A549 (cell line): ENCODE results near the gene VDAC2. TPM values are rescaled to one million over a fixed set of nuclear protein-coding genes. Genes with fewer than 3 reads are reported as not detected.

Experiments
- ATOH8 ChIP-seq: fragments of 250-450 bp; sonication (Bioruptor Pico); IDR thresholded peaks from 2 replicates; pipeline ENCODE4 v1.5.0; 2020; ENCODE audit warnings: low read depth, mild to moderate bottlenecking, moderate library complexity
- BCL3 ChIP-seq: fragments of >200 bp; sonication (Bioruptor Twin); formaldehyde crosslinking; IDR thresholded peaks from 3 replicates; pipeline ENCODE4 v1.6.1; 2016
- CBX2 ChIP-seq: fragments of 200-600 bp; sonication (generic); IDR thresholded peaks from 2 replicates; pipeline ENCODE4 v1.6.1; 2016; ENCODE audit warnings: low read depth, mild to moderate bottlenecking, borderline replicate concordance
- CEBPB ChIP-seq, 2 experiments: fragments of >200 bp in 1 of 2; sonication (Bioruptor Twin) in 1 of 2; formaldehyde crosslinking in 1 of 2; IDR thresholded peaks; 2 replicates each; pipeline ENCODE4 v1.6.1; 2012 to 2016
- CHD4 ChIP-seq: fragments of 200-600 bp; sonication (generic); IDR thresholded peaks from 2 replicates; pipeline ENCODE4 v1.6.1; 2016; ENCODE audit warnings: antibody characterized with exemption, mild to moderate bottlenecking, borderline replicate concordance
- CTCF ChIP-seq: fragments of >200 bp; sonication (Bioruptor Twin); formaldehyde crosslinking; IDR thresholded peaks from 3 replicates; pipeline ENCODE4 v1.5.1; 2016
- E2F6 ChIP-seq: IDR thresholded peaks from 2 replicates; pipeline ENCODE4 v1.6.1; 2012; ENCODE audit warnings: low read depth, borderline replicate concordance
- EHMT2 ChIP-seq: fragments of 200-600 bp; sonication (generic); IDR thresholded peaks from 2 replicates; pipeline ENCODE4 v1.6.1; 2016; ENCODE audit warnings: antibody characterized with exemption, low read depth, mild to moderate bottlenecking, moderate library complexity
- EP300 ChIP-seq, 2 experiments: fragments of >200 bp; sonication (Bioruptor Twin); formaldehyde crosslinking; IDR thresholded peaks; 2 replicates in 1 of 2; 3 replicates in 1 of 2; pipeline ENCODE4 v1.6.1; 2016 to 2017
- ESRRA ChIP-seq: fragments of 150-350 bp; IDR thresholded peaks from 2 replicates; pipeline ENCODE4 v1.6.1; 2014; ENCODE audit warnings: mild to moderate bottlenecking, low read length, borderline replicate concordance
- FOXS1 ChIP-seq: fragments of 250-450 bp; sonication (Bioruptor Pico); IDR thresholded peaks from 2 replicates; pipeline ENCODE4 v1.5.0; 2020; ENCODE audit warnings: mild to moderate bottlenecking, moderate library complexity
- HDAC2 ChIP-seq: fragments of 200-600 bp; sonication (generic); IDR thresholded peaks from 2 replicates; pipeline ENCODE4 v1.6.1; 2016
- HES2 ChIP-seq: fragments of >200 bp; sonication (Bioruptor Twin); formaldehyde crosslinking; IDR thresholded peaks from 2 replicates; pipeline ENCODE4 v1.6.1; 2016
- HEYL ChIP-seq: fragments of 250-450 bp; sonication (Bioruptor Pico); IDR thresholded peaks from 2 replicates; pipeline ENCODE4 v1.8.0; 2021; ENCODE audit warnings: mild to moderate bottlenecking, moderate library complexity
- HOXA7 ChIP-seq: fragments of 250-450 bp; sonication (Bioruptor Pico); IDR thresholded peaks from 2 replicates; pipeline ENCODE4 v1.5.0; 2020; ENCODE audit warnings: mild to moderate bottlenecking, moderate library complexity
- HOXB13 ChIP-seq: fragments of 250-450 bp; sonication (Bioruptor Pico); IDR thresholded peaks from 2 replicates; pipeline ENCODE4 v1.5.0; 2020; ENCODE audit warnings: low read depth, mild to moderate bottlenecking, moderate library complexity
- JUNB ChIP-seq: fragments of >200 bp; sonication (Bioruptor Twin); formaldehyde crosslinking; IDR thresholded peaks from 2 replicates; pipeline ENCODE4 v1.6.1; 2016
- KDM5A ChIP-seq: fragments of 200-600 bp; sonication (generic); IDR thresholded peaks from 2 replicates; pipeline ENCODE4 v1.6.1; 2016; ENCODE audit warnings: antibody characterized with exemption, mild to moderate bottlenecking
- MAFK ChIP-seq: fragments of 450-650 bp; IDR thresholded peaks from 2 replicates; pipeline ENCODE4 v1.6.1; 2014; ENCODE audit not compliant: partially characterized antibody
- MAX ChIP-seq: IDR thresholded peaks from 2 replicates; pipeline ENCODE4 v1.6.1; 2012
- MAZ ChIP-seq: fragments of 150-350 bp; IDR thresholded peaks from 2 replicates; pipeline ENCODE4 v1.6.1; 2014; ENCODE audit warnings: antibody characterized with exemption, low read depth, low read length, borderline replicate concordance
- NPAS2 ChIP-seq: fragments of 250-450 bp; sonication (Bioruptor Pico); IDR thresholded peaks from 2 replicates; pipeline ENCODE4 v1.8.0; 2022; ENCODE audit warnings: mild to moderate bottlenecking, moderate library complexity, borderline replicate concordance
- PBX3 ChIP-seq: IDR thresholded peaks from 2 replicates; pipeline ENCODE4 v1.6.1; 2012
- PHF8 ChIP-seq: fragments of 200-600 bp; sonication (generic); IDR thresholded peaks from 2 replicates; pipeline ENCODE4 v1.6.1; 2016; ENCODE audit warnings: low read depth, mild to moderate bottlenecking, antibody characterized with exemption, moderate library complexity, borderline replicate concordance
- RAD21 ChIP-seq, 2 experiments: fragments of >200 bp in 1 of 2; sonication (Bioruptor Twin) in 1 of 2; formaldehyde crosslinking in 1 of 2; IDR thresholded peaks in 1 of 2; conservative IDR thresholded peaks in 1 of 2; 2 replicates in 1 of 2; 3 replicates in 1 of 2; pipeline ENCODE4 v1.6.1; 2012 to 2018; ENCODE audit warnings: inconsistent platforms in 1 of 2
- RARB ChIP-seq: fragments of 250-450 bp; sonication (Bioruptor Pico); IDR thresholded peaks from 2 replicates; pipeline ENCODE4 v1.8.0; 2021; ENCODE audit warnings: mild to moderate bottlenecking, moderate library complexity
- RCOR1 ChIP-seq: fragments of 150-350 bp; IDR thresholded peaks from 2 replicates; pipeline ENCODE4 v1.6.1; 2014; ENCODE audit warnings: antibody characterized with exemption, low read length, low read depth
- REST ChIP-seq: fragments of 200-600 bp; sonication (generic); IDR thresholded peaks from 2 replicates; pipeline ENCODE4 v1.6.1; 2016; ENCODE audit warnings: antibody characterized with exemption, mild to moderate bottlenecking, moderate library complexity
- RFX5 ChIP-seq: fragments of 450-650 bp; IDR thresholded peaks from 2 replicates; pipeline ENCODE4 v1.7.1; 2014; ENCODE audit warnings: antibody characterized with exemption, mild to moderate bottlenecking, moderate library complexity
- TFCP2L1 ChIP-seq: fragments of 250-450 bp; sonication (Bioruptor Pico); IDR thresholded peaks from 2 replicates; pipeline ENCODE4 v1.5.0; 2021; ENCODE audit warnings: mild to moderate bottlenecking
- ZFP36 ChIP-seq: fragments of 450-650 bp; IDR thresholded peaks from 2 replicates; pipeline ENCODE4 v1.6.1; 2014; ENCODE audit warnings: borderline replicate concordance; ENCODE audit not compliant: partially characterized antibody
- ZSCAN20 ChIP-seq: fragments of 250-450 bp; sonication (Bioruptor Pico); IDR thresholded peaks from 2 replicates; pipeline ENCODE4 v1.8.0; 2022; ENCODE audit warnings: mild to moderate bottlenecking, moderate library complexity
- polyA plus RNA-seq, 4 experiments: library from polyadenylated mRNA; depleted of rRNA in 3 of 4; stranded (reverse); fragments of >200 nt; fragmentation: RNase III in 1 of 4; extraction: RNeasy Plus Mini Kit Qiagen cat#74134 plus additional on column Dnase treatment in 1 of 4; gene quantifications; 2 replicates in 3 of 4; 3 replicates in 1 of 4; pipeline ENCODE4 v1.2.3, GENCODE V29; 2011 to 2017

Gene VDAC2
- polyA plus RNA-seq, 2 of the 4 experiments (the other 2 are of a cell fraction), result 273 to 285 TPM

- TF ChIP-seq REST (no peak), EP300 (IDR thresholded peaks at IDR 0.05) (no peak), ZSCAN20 (no peak), ZFP36 (no peak), BCL3 (0 out of 3 replicates have a peak, but pooled peaks have one; percentile 26), NPAS2 (CRISPR knock-in tag) (no peak), RAD21 (conservative IDR thresholded peaks at IDR 0.05 in 1 of 2, IDR thresholded peaks at IDR 0.05 in 1 of 2) (peak; percentile 95 to 100), MAFK (no peak), MAZ (no peak; the same call in 1 of the 2 replicates), HES2 (no peak), RFX5 (no peak; the same call in 1 of the 2 replicates), HEYL (CRISPR knock-in tag) (no peak), MAX (peak; percentile 96), ESRRA (peak; percentile 86), EHMT2 (no peak), RCOR1 (no peak), ATOH8 (CRISPR knock-in tag) (no peak), CEBPB (IDR thresholded peaks at IDR 0.05) (no peak), PHF8 (no peak), PBX3 (no peak), HDAC2 (no peak), JUNB (no peak), HOXA7 (no peak), E2F6 (peak; percentile 82), CBX2 (no peak), CTCF (peak; percentile 100), FOXS1 (CRISPR knock-in tag) (no peak), TFCP2L1 (CRISPR knock-in tag) (peak; percentile 49; the same call in 1 of the 2 replicates), KDM5A (no peak), RARB (CRISPR knock-in tag) (no peak), CHD4 (no peak), HOXB13 (CRISPR knock-in tag) (no peak)
These were observed 25.0 kb downstream of the VDAC2 start, which contains the start of gene COMTD1 (continued) for GRCh38 chr10:75235375-75236177.
